ENCODE data around the gene SEMA4F.
"Not testable (repeated sequence)": the region's sequence is repeated elsewhere in the genome, so short reads cannot be mapped to it uniquely, and the experiment has no call there.

The SEMA4F gene

GRCh38 chr2:74653985-74654882 is at the start of gene SEMA4F:
TSS of gene SEMA4F (plus strand) at chr2:74654247. CDS start at chr2:74654377, 130 bp downstream.
- no peak for TF ChIP-seq Cebpa-rat (IDR thresholded peaks at IDR 0.05)
- H3K27me3 ChIP-seq = peaks cover 0 to 6% (median 0%) of the 10 kb centered on the region in 11 experiments; a peak in 1 of 22 replicates

GRCh38 chr2:74606927-74607326 is 47.1 kb upstream of the SEMA4F start:
- H3K4me3 ChIP-seq = no peak overlapping the region
- no peaks in the 10 kb centered on the region; a peak in 1 of 22 replicates for H3K9me3 ChIP-seq (replicated peaks in 1 of 11)
- H3K9ac ChIP-seq = no peak overlapping the region
- H3K27ac ChIP-seq = no peak overlapping the region
- H4K20me1 ChIP-seq = no peaks in the 10 kb centered on the region
- H3K4me2 ChIP-seq = no peak overlapping the region
- TF ChIP-seq Cebpa-rat (IDR thresholded peaks at IDR 0.05) = no peak
- no peaks in the 10 kb centered on the region for H3K27me3 ChIP-seq
- peaks cover 0 to 20% (median 0%) of the 10 kb centered on the region in 10 experiments; a peak in 7 of 20 replicates for H3K4me1 ChIP-seq
- H3K36me3 ChIP-seq = no peaks in the 10 kb centered on the region

More at GRCh38 chr2:74653985-74654882, at the start of gene SEMA4F:
- peaks cover 0 to 18% (median under 1%) of the 10 kb centered on the region in 11 experiments; a peak in 5 of 22 replicates for H3K36me3 ChIP-seq
- H3K4me3 ChIP-seq = peak within 1 kb of the TSS; percentile 68 to 83 (median 73)
- H3K4me2 ChIP-seq = peak within 1 kb of the TSS; percentile 89 to 99 (median 94)
- no peaks in the 10 kb centered on the region for H4K20me1 ChIP-seq
- H3K4me1 ChIP-seq = peaks cover 7 to 13% (median 11%) of the 10 kb centered on the region in 10 experiments; a peak in 19 of 20 replicates
- peak within 1 kb of the TSS; percentile 71 to 85 (median 82) for H3K9ac ChIP-seq
- H3K9me3 ChIP-seq (replicated peaks in 1 of 11) = no peaks in the 10 kb centered on the region
- H3K27ac ChIP-seq = peak within 1 kb of the TSS; percentile 6 to 74 (median 62); a peak in 20 of 22 replicates

GRCh38 chr2:74617122-74617521 is 36.9 kb upstream of the SEMA4F start:
- H3K27ac ChIP-seq = no peak overlapping the region
- no peaks in the 10 kb centered on the region for H3K27me3 ChIP-seq
- H4K20me1 ChIP-seq = no peaks in the 10 kb centered on the region
- TF ChIP-seq Cebpa-rat (IDR thresholded peaks at IDR 0.05) = no peak
- H3K4me3 ChIP-seq = no peak overlapping the region
- no peaks in the 10 kb centered on the region for H3K36me3 ChIP-seq
- H3K9me3 ChIP-seq (replicated peaks in 1 of 11) = no peaks in the 10 kb centered on the region
- H3K9ac ChIP-seq = no peak overlapping the region
- no peak overlapping the region for H3K4me2 ChIP-seq
- H3K4me1 ChIP-seq = peaks cover 13 to 18% (median 16%) of the 10 kb centered on the region in 10 experiments

- H3K36me3 ChIP-seq = no peaks in the 10 kb centered on the region
- no peak for TF ChIP-seq Cebpa-rat (IDR thresholded peaks at IDR 0.05)
- peaks cover 13 to 18% (median 16%) of the 10 kb centered on the region in 10 experiments for H3K4me1 ChIP-seq
- no peaks in the 10 kb centered on the region for H4K20me1 ChIP-seq
- no peaks in the 10 kb centered on the region for H3K9me3 ChIP-seq (replicated peaks in 1 of 11)
- H3K27me3 ChIP-seq = no peaks in the 10 kb centered on the region
- H3K4me2 ChIP-seq = peak overlapping the region in 4 of 11 experiments; percentile 2 to 35 (median 25); a peak in 2 of 22 replicates
- H3K4me3 ChIP-seq = no peak overlapping the region
- no peak overlapping the region for H3K9ac ChIP-seq
- H3K27ac ChIP-seq = no peak overlapping the region
These were observed 35.5 kb upstream of the SEMA4F start for GRCh38 chr2:74618410-74619083.

GRCh38 chr2:74619651-74620297 is 34.3 kb upstream of the SEMA4F start:
- Histone ChIP-seq H3K27ac (no peak overlapping the region), H3K4me2 (peak overlapping the region in 10 of 11 experiments; percentile 2 to 68 (median 25); a peak in 13 of 22 replicates), H4K20me1 (no peaks in the 10 kb centered on the region), H3K27me3 (no peaks in the 10 kb centered on the region), H3K36me3 (no peaks in the 10 kb centered on the region), H3K9me3 (replicated peaks in 1 of 11) (no peaks in the 10 kb centered on the region), H3K4me1 (peaks cover 13 to 18% (median 16%) of the 10 kb centered on the region in 10 experiments), H3K9ac (no peak overlapping the region), H3K4me3 (no peak overlapping the region)
- TF ChIP-seq Cebpa-rat (IDR thresholded peaks at IDR 0.05) = no peak

- Histone ChIP-seq H3K4me1 (peaks cover 13 to 18% (median 16%) of the 10 kb centered on the region in 10 experiments), H3K27me3 (no peaks in the 10 kb centered on the region), H3K4me3 (no peak overlapping the region), H3K4me2 (peak overlapping the region in 3 of 11 experiments; percentile 19 to 68 (median 30); a peak in 2 of 22 replicates), H3K27ac (0 out of 22 replicates have a peak overlapping the region, but pooled peaks of 1 of the 11 experiments have one; percentile 8), H3K9me3 (replicated peaks in 1 of 11) (no peaks in the 10 kb centered on the region), H4K20me1 (no peaks in the 10 kb centered on the region), H3K36me3 (no peaks in the 10 kb centered on the region), H3K9ac (no peak overlapping the region)
- no peak for TF ChIP-seq Cebpa-rat (IDR thresholded peaks at IDR 0.05)
These were observed 33.4 kb upstream of the SEMA4F start for GRCh38 chr2:74620671-74621070.

GRCh38 chr2:74625658-74626425 is 28.2 kb upstream of the SEMA4F start:
- Histone ChIP-seq H4K20me1 (no peaks in the 10 kb centered on the region), H3K9me3 (replicated peaks in 1 of 11) (no peaks in the 10 kb centered on the region), H3K27ac (no peak overlapping the region), H3K4me2 (no peak overlapping the region), H3K4me3 (no peak overlapping the region), H3K36me3 (no peaks in the 10 kb centered on the region), H3K27me3 (no peaks in the 10 kb centered on the region), H3K4me1 (no peaks in the 10 kb centered on the region), H3K9ac (no peak overlapping the region)
- no peak for TF ChIP-seq Cebpa-rat (IDR thresholded peaks at IDR 0.05)

GRCh38 chr2:74628538-74629105 is 25.4 kb upstream of the SEMA4F start:
- Histone ChIP-seq H3K27me3 (no peaks in the 10 kb centered on the region), H3K36me3 (no peaks in the 10 kb centered on the region), H4K20me1 (no peaks in the 10 kb centered on the region), H3K4me2 (no peak overlapping the region), H3K4me1 (no peaks in the 10 kb centered on the region; a peak in 1 of 20 replicates), H3K9ac (no peak overlapping the region), H3K27ac (no peak overlapping the region), H3K9me3 (replicated peaks in 1 of 11) (no peaks in the 10 kb centered on the region), H3K4me3 (no peak overlapping the region)
- TF ChIP-seq Cebpa-rat (IDR thresholded peaks at IDR 0.05) = no peak

GRCh38 chr2:74630454-74630853 is 23.6 kb upstream of the SEMA4F start:
- H3K9me3 ChIP-seq (replicated peaks in 1 of 11); H3K4me2 ChIP-seq; H3K9ac ChIP-seq; H3K36me3 ChIP-seq; H3K4me1 ChIP-seq; H3K27ac ChIP-seq; H4K20me1 ChIP-seq; H3K27me3 ChIP-seq; H3K4me3 ChIP-seq: not testable (repeated sequence)
